Daoy (cell line): ENCODE measurements around the gene VSIG10. TPM values are rescaled to one million over a fixed set of nuclear protein-coding genes. Genes with fewer than 3 reads are reported as not detected.
"Not testable (repeated sequence)": the region's sequence is repeated elsewhere in the genome, so short reads cannot be mapped to it uniquely, and the experiment has no call there.

Experiments
- DNase-seq: peaks from one replicate; pipeline ENCODE4 v3.0.0-alpha.2; 2015; ENCODE audit warnings: low read depth
- total RNA-seq: library from RNA; depleted of rRNA; stranded (reverse); fragments of >200 nt; shearing (Covaris generic); gene quantifications from 2 replicates; pipeline ENCODE4 v1.2.3, GENCODE V29; 2014; rRNA removed

VSIG10 gene
- total RNA-seq, result 18.2 and 18.9 TPM in 2 replicates

GRCh38 chr12:118103601-118104382 lies at the start of gene VSIG10:
VSIG10 (minus strand) TSS chr12:118104011; CDS start chr12:118103671, 340 bp downstream.
- peak; percentile 80 for DNase-seq

GRCh38 chr12:118151755-118152154 lies 47.9 kb upstream of the VSIG10 start:
- DNase-seq, result no peak

GRCh38 chr12:118150625-118151024 lies 46.8 kb upstream of the VSIG10 start:
- DNase-seq, result no peak

GRCh38 chr12:118148287-118148686 lies 44.5 kb upstream of the VSIG10 start:
- no peak for DNase-seq

- DNase-seq, result no peak
These were observed 42.0 kb upstream of the VSIG10 start for GRCh38 chr12:118145798-118146156.

- DNase-seq, result no peak
These were observed 41.4 kb upstream of the VSIG10 start for GRCh38 chr12:118145113-118145797.

GRCh38 chr12:118144499-118144898 lies 40.7 kb upstream of the VSIG10 start:
- no peak for DNase-seq

GRCh38 chr12:118140825-118141224 lies 37.0 kb upstream of the VSIG10 start:
- DNase-seq, result no peak

- DNase-seq, result no peak
These were observed 33.4 kb upstream of the VSIG10 start for GRCh38 chr12:118137148-118137678.

DNA sequence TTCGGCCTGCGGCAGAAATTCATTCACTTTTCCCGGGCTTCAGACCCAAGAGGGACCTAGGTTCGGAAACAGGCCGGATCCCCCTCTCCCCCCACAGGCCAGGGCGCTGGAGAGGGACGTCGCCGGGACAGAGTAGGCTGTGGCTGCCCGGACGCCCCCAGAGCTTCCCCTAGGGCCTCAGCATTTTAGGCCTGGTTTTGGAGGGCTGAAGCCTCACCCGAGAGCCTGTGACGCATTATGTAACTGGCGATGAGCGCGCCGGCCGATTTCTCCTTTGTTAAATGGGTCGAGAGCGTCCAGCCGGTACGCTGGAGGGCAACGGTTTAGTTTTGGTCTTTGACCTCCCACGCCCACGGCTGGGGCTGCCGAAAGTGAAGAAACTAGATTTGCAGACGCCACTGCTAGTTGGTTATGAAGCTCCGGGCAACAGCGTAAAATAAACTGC lies 32.8 kb upstream of the VSIG10 start:
- peak; percentile 46 for DNase-seq

DNA sequence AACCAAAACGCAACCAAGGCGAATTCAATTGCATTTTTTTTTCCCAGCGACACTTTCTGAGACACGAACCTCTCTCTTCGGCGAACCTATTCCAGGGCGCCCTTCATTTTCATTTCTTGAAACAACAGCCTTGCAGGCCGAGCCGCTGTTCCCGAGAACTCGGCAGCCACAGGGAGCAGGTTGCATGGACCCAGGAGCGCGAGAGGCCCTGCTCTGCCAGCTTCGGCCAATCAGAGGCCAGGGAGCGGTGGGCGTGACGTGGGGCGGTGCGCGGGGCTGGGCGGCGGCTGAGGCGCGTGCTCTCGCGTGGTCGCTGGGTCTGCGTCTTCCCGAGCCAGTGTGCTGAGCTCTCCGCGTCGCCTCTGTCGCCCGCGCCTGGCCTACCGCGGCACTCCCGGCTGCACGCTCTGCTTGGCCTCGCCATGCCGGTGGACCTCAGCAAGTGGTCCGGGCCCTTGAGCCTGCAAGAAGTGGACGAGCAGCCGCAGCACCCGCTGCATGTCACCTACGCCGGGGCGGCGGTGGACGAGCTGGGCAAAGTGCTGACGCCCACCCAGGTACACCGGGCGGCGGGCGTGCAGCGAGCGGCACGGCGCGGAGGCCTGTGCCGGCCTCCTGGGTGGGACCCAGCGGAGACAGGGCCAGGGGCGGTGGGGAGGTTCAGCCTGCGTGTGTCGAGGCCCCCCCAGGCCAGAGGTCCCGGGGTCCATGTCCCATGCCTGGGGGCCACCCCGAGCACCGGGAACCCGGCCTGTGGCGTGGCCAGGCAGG lies 32.2 kb upstream of the VSIG10 start, which contains the start of gene PEBP1:
Gene PEBP1 (plus strand): TSS at position 337 of the 771 bp plus-strand sequence. CDS start 86 bp downstream, at position 423.
- peak; percentile 92 for DNase-seq

GRCh38 chr12:118129436-118129835 lies 25.6 kb upstream of the VSIG10 start:
- DNase-seq, result not testable (repeated sequence)

DNA sequence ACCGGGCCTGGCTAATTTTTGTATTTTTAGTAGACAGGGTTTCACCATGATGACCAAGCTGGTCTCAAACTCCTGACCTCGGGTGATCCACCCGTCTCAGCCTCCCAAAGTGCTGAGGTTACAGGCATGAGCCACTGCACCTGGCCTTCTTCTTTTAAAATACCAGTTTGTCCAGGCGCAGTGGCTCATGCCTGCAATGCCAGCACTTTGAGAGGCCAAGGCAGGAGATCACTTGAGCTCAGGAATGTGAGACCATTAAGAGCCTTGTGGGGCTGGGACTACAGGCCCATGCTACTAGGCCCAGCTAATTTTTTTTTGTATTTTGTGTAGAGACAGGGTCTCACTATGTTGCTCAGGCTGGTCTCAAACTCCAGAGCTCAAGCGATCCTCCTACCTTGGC lies 24.1 kb upstream of the VSIG10 start:
- DNase-seq, result no peak

DNA sequence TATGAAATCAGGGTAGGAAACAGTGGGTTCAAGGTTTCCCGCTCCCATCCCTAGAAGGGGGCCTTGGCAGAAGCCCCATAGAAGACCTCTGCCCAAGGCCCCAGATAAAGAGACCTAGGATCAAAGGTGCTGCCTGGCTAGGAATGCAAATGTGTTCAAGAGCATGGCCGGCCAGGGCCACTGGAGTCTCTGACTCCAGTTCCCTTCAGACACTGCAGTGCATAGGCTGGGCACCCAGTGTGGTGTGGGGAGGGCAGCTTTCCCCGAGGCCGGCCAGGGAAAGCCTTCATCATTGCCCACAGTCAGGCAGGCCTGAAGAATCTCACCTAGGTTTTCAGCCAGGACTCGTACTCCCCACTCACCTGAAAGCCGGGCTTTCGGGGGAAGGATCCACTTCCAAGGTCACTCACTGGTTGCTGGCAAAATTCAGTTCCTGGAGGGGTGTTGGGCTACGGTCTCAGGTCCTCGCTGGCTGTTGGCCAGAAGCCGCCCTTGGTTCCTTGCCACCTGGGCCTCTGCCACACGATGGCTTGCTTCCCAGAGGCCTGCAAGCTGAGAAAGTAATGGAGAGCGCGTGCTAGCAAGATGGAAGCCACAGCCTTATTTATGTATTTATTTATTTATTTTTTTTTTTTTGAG lies 22.4 kb upstream of the VSIG10 start:
- no peak for DNase-seq

- no peak for DNase-seq
These were observed 21.9 kb upstream of the VSIG10 start for GRCh38 chr12:118125743-118126118.

DNA sequence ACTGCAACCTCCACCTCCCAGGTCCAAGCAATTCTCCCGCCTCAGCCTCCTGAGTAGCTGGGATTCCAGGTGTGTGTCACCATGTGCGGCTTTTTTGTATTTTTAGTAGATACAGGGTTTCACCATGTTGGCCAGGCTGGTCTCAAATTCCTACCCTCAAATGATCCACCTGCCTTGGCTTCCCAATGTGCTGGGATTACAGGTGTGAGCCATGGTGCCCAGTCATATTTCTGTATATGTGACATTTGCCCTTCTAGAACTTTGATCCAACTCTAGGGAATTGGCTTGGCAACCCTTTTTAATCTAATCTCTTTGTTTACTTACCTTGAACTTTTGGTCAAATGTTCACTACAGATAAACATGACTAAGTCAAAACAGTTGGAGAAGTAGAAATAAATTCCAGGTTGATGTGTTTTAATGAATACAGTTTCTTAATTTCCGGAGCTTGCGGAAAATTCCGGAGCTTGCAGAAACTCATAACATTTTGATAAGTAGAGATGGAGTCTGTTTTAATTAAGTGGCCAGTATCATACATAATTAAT lies 20.6 kb upstream of the VSIG10 start:
- DNase-seq, result no peak

DNA sequence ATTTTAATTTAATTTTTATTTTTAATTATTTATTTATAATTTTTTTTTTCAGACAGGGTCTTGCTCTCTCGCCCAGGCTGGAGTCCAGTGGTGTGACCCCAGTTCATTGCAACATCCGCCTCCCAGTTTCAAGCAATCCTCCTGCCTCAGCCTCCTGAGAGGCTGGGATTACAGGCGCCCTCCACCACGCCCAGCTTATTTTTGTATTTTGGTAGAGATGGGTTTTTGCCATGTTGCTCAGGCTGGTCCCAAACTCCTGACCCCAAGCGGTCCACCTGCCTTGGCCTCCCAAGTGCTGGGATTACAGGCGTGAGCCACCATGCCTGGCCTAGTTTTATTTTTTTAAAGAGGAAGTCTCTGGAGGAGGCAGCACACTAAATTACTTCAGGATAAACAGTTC lies 18.5 kb upstream of the VSIG10 start:
- no peak for DNase-seq

- peak; percentile 69 for DNase-seq
These were observed 17.0 kb upstream of the VSIG10 start for GRCh38 chr12:118120579-118121363.

DNA sequence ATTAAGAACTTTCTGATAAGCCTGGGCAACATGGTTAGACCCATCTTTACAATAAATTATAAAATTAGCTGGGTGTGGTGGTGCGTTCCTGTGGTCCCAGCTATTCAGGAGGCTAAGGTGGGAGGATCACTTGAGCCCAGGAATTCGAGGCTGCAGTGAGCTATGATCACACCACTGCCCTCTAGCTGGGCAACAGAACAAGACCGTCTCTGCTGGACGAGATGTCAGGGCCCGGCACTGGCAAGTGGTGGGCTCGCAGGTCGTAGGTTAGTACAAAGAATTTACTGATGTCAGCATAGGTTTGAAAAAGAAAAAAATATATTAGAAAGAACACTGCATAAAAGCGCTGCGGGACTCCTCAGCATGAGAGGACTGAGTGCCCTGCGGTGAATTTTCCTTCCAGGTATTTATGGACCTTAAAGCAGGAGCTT lies 15.7 kb upstream of the VSIG10 start:
- no peak for DNase-seq

DNA sequence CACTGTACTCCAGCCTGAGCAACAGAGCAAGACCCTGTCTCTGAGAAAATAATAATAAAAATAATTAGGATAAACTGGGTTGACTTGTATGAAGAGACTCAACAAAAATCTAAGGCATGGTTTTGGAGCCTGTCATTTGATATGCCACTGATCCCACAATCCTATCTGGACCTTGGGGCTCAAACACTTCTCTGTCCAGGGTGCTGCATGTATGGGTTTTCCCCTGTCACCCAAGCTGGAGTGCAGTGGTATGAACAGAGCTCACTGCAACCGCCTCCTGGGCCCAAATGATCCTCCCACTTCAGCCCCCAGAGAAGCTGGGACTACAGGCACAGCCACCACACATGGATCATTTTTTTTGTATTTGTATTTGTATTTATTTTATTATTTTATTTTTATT lies 5.3 kb upstream of the VSIG10 start:
- DNase-seq, result no peak
